Fibroblast of lung (primary cell): ENCODE results near the gene PAIP2. TPM values are rescaled to one million over a fixed set of nuclear protein-coding genes. Genes with fewer than 3 reads are reported as not detected.

Experiments
- DNase-seq, 2 donors: peaks; one replicate each; pipeline versions ENCODE4 v3.0.0 to v3.0.0-alpha.2; 2010; ENCODE audit warnings: low read depth in 2 of 2
- H2AFZ ChIP-seq: 2 replicates; pipeline ENCODE4 v1.5.1; 2012; ENCODE audit warnings: low read length, control low read depth, inconsistent platforms
- H3K27ac ChIP-seq: 2 replicates; pipeline ENCODE4 v1.5.1; 2011; ENCODE audit warnings: low read length, control low read depth; ENCODE audit not compliant: insufficient read depth
- H3K27me3 ChIP-seq: 2 replicates; pipeline ENCODE4 v1.5.1; 2011; ENCODE audit warnings: mild to moderate bottlenecking, low read length; ENCODE audit not compliant: control insufficient read depth, insufficient read depth
- H3K36me3 ChIP-seq: 2 replicates; pipeline ENCODE4 v1.5.1; 2011; ENCODE audit warnings: low read length; ENCODE audit not compliant: control insufficient read depth, insufficient read depth
- H3K4me1 ChIP-seq: 2 replicates; pipeline ENCODE4 v1.5.1; 2011; ENCODE audit warnings: low read length; ENCODE audit not compliant: control insufficient read depth, insufficient read depth; ENCODE audit errors: extremely low read depth
- H3K4me2 ChIP-seq: 2 replicates; pipeline ENCODE4 v1.5.1; 2011; ENCODE audit warnings: low read length, control low read depth; ENCODE audit not compliant: insufficient read depth; ENCODE audit errors: extremely low read depth
- H3K4me3 ChIP-seq, 4 experiments: fragments of 200-600 bp in 1 of 4; sonication (generic) in 1 of 4; replicated peaks in 1 of 4; 2 replicates each; pipeline ENCODE4 v1.5.1; 2011 to 2016; ENCODE audit warnings: low read length in 4 of 4, low read depth in 3 of 4, mild to moderate bottlenecking in 3 of 4, control low read depth in 2 of 4, inconsistent platforms in 1 of 4, mixed read lengths in 1 of 4; ENCODE audit not compliant: insufficient read depth in 1 of 4; ENCODE audit errors: control extremely low read depth in 1 of 4
- H3K79me2 ChIP-seq: 2 replicates; pipeline ENCODE4 v1.5.1; 2012; ENCODE audit warnings: mild to moderate bottlenecking, low read length, inconsistent platforms; ENCODE audit not compliant: control insufficient read depth, insufficient read depth
- H3K9ac ChIP-seq: 2 replicates; pipeline ENCODE4 v1.5.1; 2011; ENCODE audit warnings: mild to moderate bottlenecking, low read length, control low read depth; ENCODE audit not compliant: insufficient read depth
- H3K9me3 ChIP-seq: 2 replicates; pipeline ENCODE4 v1.5.1; 2012; ENCODE audit warnings: low read depth, low read length; ENCODE audit not compliant: control insufficient read depth, insufficient read depth
- H4K20me1 ChIP-seq: 2 replicates; pipeline ENCODE4 v1.5.1; 2011; ENCODE audit warnings: low read length; ENCODE audit not compliant: control insufficient read depth, insufficient read depth; ENCODE audit errors: extremely low read depth
- EZH2 ChIP-seq: IDR thresholded peaks from 2 replicates; pipeline ENCODE4 v1.5.1; 2012; ENCODE audit warnings: low read length, control low read depth, mild to moderate bottlenecking; ENCODE audit errors: missing control alignments
- polyA plus RNA-seq, 2 donors: library from polyadenylated mRNA; depleted of rRNA in 1 of 2; stranded (reverse) in 1 of 2; unstranded in 1 of 2; fragments of >200 nt; gene quantifications; 2 replicates each; pipeline ENCODE4 v1.2.1, GENCODE V29; 2011 to 2012; ENCODE audit warnings: missing spikeins in 1 of 2
- total RNA-seq: library from RNA; depleted of rRNA; stranded (reverse); fragments of >200 nt; gene quantifications from 2 replicates; pipeline ENCODE4 v1.2.1, GENCODE V29; 2014
- TF ChIP-seq, protein P1 (sequence below), 2 donors: IDR thresholded peaks in 1 of 2; conservative IDR thresholded peaks in 1 of 2; 1 replicate in 1 of 2; 2 replicates in 1 of 2; pipeline ENCODE4 v1.5.1; 2011 to 2012; ENCODE audit warnings: low read length in 2 of 2, control low read depth in 1 of 2, inconsistent platforms in 1 of 2, low read depth in 1 of 2, mild to moderate bottlenecking in 1 of 2

The PAIP2 gene
- total and polyA plus RNA-seq, 2 donors (not counting 1 experiment from before 2014, with no cell fraction given), result 59.0 to 105 TPM

DNA sequence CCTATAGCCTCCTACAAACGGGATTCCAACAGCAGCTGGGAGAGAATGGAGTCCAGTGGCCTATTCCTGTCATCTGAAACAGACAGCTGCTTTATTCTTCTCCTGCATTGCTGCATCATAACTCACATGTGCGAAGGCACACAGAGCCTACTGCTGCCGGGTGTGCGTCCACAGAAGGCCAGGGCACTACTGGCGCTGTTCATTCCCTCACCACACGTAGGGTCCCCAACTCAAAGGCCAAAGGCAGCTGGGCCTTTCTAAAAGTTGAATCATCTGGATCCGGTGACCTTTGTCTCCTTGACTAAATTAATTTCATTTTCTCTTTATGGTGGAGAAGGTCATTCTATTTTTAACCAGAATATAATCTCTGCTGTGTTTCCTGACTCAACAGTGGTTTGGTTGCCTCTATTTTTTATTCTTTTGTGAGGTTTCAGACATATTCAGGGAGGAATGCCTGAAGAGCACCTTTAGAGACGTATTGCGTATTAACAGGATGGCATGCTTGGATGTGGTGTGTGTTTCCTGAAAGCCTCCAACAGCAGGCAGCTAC lies 73.0 kb downstream of the PAIP2 start:
- Histone ChIP-seq H3K36me3 (peaks cover 2% of the 10 kb centered on the region), H3K9ac (no peak overlapping the region), H3K4me1 (peaks cover 3% of the 10 kb centered on the region), H3K4me3 (no peak overlapping the region), H3K9me3 (no peaks in the 10 kb centered on the region), H3K27me3 (no peaks in the 10 kb centered on the region), H3K79me2 (no peaks in the 10 kb centered on the region), H3K27ac (no peak overlapping the region), H3K4me2 (no peak overlapping the region), H4K20me1 (no peaks in the 10 kb centered on the region), H2AFZ (no peak overlapping the region)
- DNase-seq, result peak in 1 of 2 donors; percentile 48
- no peak for TF ChIP-seq EZH2
- TF ChIP-seq, protein P1, sequence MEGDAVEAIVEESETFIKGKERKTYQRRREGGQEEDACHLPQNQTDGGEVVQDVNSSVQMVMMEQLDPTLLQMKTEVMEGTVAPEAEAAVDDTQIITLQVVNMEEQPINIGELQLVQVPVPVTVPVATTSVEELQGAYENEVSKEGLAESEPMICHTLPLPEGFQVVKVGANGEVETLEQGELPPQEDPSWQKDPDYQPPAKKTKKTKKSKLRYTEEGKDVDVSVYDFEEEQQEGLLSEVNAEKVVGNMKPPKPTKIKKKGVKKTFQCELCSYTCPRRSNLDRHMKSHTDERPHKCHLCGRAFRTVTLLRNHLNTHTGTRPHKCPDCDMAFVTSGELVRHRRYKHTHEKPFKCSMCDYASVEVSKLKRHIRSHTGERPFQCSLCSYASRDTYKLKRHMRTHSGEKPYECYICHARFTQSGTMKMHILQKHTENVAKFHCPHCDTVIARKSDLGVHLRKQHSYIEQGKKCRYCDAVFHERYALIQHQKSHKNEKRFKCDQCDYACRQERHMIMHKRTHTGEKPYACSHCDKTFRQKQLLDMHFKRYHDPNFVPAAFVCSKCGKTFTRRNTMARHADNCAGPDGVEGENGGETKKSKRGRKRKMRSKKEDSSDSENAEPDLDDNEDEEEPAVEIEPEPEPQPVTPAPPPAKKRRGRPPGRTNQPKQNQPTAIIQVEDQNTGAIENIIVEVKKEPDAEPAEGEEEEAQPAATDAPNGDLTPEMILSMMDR (conservative IDR thresholded peaks at IDR 0.05 in 1 of 2, IDR thresholded peaks at IDR 0.05 in 1 of 2; ENCODE audit: low read depth in 1 of 2, low read length in 2 of 2), result no peak

DNA sequence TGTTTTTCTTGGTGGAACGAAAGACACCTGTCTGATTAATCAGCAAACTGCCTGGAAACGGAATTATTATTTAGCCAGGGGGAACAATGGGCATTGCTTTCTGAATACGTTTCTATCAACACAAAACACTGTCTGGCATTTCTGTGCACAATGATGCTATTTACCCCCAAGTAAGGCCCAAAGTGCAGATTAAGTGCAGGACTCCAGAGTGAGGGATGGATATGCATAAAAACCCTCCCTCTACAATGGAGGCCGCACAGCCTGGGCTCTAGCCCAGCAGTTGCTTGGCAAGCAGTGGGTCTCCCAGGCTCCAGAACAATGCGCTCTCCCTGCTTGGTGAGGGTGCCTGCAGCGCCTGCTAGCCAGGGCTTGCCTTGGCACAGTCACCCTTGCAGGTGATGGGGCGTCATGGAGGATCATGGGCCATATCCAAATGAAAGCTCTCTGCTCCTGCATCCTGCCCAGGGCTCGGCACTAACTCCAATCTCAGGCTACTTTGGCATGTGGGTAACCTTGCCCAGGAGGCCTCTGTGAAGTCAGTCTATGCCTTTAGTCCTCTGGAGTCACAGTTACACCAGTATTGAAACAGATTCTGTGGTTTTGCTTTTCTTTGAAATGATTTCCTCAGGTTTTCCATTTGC lies 73.7 kb downstream of the PAIP2 start:
- Histone ChIP-seq H3K79me2 (no peaks in the 10 kb centered on the region), H3K4me3 (no peak overlapping the region), H3K4me1 (peaks cover 3% of the 10 kb centered on the region), H3K27ac (no peak overlapping the region), H3K4me2 (no peak overlapping the region), H3K27me3 (no peaks in the 10 kb centered on the region), H2AFZ (no peak overlapping the region), H3K36me3 (peaks cover 2% of the 10 kb centered on the region), H3K9ac (no peak overlapping the region), H3K9me3 (no peaks in the 10 kb centered on the region), H4K20me1 (no peaks in the 10 kb centered on the region)
- TF ChIP-seq, protein P1 (conservative IDR thresholded peaks at IDR 0.05 in 1 of 2, IDR thresholded peaks at IDR 0.05 in 1 of 2; ENCODE audit: low read depth in 1 of 2, low read length in 2 of 2), result no peak
- no peak for TF ChIP-seq EZH2
- DNase-seq, result no peak

DNA sequence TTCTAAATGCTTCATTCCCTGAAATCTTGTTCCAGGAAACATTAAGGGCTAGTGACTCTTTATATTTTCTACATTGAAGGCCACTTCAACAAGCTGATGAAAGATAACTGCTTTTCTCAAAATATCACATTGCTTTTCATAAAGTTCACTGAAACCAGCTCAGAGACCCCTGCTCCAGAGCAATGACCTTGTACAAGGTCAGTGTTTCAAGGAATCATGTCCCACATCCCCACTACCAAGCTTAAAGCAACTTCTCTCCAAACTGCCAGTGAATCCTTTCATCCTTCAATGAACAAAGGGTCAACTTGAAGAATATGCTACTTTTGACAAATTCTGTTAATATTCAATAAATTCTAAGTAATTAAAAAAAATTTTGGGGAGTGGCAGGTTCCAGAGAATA lies 74.2 kb downstream of the PAIP2 start:
- Histone ChIP-seq H3K27ac (no peak overlapping the region), H3K27me3 (no peaks in the 10 kb centered on the region), H3K79me2 (no peaks in the 10 kb centered on the region), H2AFZ (no peak overlapping the region), H3K9ac (no peak overlapping the region), H4K20me1 (no peaks in the 10 kb centered on the region), H3K4me3 (no peak overlapping the region), H3K4me1 (peaks cover 3% of the 10 kb centered on the region), H3K36me3 (peaks cover 2% of the 10 kb centered on the region), H3K4me2 (no peak overlapping the region), H3K9me3 (no peaks in the 10 kb centered on the region)
- no peak for DNase-seq
- TF ChIP-seq, protein P1 (conservative IDR thresholded peaks at IDR 0.05 in 1 of 2, IDR thresholded peaks at IDR 0.05 in 1 of 2; ENCODE audit: low read depth in 1 of 2, low read length in 2 of 2), result no peak
- TF ChIP-seq EZH2, result no peak
